DMS 273 (cell line): ENCODE data around the gene MAP3K20.
"Not testable (repeated sequence)": the region's sequence is repeated elsewhere in the genome, so short reads cannot be mapped to it uniquely, and the experiment has no call there.

Source experiments
- DNase-seq: peaks from one replicate; lab custom pipeline; 2025; ENCODE audit not compliant: unreplicated experiment; lab: John Stamatoyannopoulos, UW

MAP3K20 gene

DNA sequence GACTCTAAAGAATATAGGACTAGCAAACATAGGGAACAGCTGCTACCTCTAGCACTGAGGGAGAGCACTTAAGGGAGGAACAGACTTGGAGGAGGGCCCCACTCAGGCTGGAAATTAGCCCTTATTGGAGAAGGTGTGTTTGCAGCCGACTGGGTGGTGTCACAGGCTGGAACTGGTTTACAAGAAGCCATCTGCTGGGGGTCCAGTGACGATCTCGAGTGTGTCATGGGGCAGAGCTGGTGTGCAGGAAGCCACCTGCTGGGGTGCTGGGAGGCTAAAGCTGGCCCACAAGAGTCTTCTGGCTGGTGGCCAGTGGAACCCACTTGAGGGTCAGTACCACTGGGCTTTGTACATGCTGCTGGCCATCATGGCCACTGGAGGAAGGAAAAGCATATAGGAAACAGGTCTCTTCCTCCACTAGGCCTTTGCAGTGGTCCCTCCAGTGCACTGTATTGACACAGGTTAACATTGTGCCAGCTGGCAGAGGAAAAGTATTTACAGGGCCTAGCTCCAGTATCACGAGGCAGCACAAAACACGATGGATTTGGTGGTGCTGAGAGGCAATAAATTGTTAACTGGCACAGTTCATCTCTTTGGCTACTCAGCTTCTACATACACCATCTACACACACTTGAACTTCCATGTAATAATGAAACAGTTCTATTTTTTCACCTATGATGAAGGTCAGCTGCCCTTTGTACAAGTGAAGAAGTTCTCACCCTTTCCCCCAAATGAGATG lies 43.6 kb downstream of the MAP3K20 start:
- peak; percentile 97 for DNase-seq

DNA sequence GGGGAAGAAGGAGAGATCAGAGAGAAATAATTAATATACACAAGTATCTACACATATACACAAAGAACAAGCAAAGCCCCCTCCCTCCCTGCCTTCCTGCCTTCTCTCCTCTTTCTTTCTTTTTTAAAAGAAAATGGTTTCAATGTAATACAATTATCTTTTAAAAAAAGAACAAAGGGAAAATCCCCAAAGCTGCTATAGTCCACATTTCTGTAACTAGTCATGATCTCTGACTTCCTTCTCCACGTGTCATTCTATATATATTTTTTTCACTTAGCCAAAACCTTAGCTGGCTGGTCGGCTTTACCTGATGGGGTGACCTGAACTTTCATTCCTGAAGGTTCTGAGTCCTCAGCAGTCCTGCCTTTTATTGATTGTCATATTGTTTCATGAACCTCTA lies 44.3 kb downstream of the MAP3K20 start:
- DNase-seq, result no peak

DNA sequence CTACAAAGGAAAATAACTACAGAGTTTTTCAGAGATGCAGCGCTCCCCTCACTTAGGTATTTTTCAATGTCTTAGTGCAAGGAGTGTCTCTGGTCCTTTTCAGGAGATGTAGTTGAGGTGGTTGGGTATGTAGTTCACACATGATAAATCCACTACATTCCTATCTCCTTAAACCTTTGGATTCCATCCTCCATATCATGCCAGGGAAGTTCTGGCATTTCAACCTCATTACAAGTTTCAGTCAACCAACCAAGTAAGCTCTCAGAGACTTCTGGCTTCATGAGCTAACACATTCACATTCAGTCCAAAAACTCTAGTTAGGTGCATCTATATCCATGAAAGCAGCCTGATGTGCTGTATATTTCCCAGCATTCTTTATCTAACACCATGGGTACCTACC lies 47.3 kb downstream of the MAP3K20 start:
- DNase-seq, result no peak

DNA sequence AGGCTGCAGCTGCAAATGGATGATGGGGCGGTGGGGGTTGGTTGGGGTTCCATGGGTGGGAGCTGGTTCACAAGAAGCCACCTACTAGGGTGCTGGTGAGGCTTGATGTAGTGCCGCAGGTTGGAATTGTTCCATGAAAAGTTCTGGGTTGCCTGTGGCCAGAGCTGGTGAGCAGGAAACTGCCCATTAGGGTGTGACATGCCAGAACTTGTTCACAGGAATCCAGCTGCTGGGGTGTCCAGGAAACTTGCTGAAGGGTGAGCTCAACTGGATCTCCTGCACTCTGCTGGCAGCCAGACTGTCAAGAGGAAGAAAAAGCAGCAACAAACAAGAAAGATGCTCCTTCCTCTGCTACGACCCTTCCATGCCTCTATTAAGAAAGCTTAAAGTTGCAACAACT lies 48.8 kb downstream of the MAP3K20 start:
- DNase-seq, result peak; percentile 31

DNA sequence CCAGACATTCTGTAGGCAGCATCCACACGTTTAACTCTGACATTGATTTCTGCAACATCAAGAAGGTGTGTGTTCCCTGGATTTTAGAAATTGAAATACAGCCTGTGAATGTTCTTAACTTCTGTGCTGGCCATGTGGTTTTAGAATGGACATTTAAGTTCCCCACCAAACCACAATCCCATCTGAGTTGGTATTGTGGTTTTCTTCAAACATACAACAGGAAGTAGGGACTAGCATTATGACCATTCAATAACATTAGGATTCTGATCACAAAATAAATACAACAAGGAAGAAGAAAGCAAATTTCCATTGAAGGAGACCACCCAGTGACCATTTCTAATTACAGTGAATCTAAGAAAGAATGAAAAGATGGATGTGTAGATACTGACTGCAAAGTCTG lies 51.2 kb downstream of the MAP3K20 start:
- no peak for DNase-seq

DNA sequence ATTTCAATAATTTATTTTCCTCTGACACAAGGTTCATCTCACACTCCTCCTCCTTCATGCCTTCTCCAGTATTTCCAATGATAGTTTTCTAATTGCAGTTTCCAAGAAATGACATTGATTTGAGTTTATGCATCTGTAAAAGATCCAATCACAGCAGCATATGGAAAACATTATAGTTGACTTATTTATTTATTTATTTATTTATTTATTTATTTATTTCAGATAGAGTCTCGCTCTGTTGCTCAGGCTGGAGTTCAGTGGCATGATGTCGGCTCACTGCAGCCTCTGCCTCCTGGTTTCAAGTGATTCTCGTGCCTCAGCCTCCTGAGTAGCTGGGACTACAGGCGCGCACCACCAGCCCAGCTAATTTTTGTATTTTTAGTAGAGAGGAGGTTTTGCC lies 52.5 kb downstream of the MAP3K20 start:
- not testable (repeated sequence) for DNase-seq

DNA sequence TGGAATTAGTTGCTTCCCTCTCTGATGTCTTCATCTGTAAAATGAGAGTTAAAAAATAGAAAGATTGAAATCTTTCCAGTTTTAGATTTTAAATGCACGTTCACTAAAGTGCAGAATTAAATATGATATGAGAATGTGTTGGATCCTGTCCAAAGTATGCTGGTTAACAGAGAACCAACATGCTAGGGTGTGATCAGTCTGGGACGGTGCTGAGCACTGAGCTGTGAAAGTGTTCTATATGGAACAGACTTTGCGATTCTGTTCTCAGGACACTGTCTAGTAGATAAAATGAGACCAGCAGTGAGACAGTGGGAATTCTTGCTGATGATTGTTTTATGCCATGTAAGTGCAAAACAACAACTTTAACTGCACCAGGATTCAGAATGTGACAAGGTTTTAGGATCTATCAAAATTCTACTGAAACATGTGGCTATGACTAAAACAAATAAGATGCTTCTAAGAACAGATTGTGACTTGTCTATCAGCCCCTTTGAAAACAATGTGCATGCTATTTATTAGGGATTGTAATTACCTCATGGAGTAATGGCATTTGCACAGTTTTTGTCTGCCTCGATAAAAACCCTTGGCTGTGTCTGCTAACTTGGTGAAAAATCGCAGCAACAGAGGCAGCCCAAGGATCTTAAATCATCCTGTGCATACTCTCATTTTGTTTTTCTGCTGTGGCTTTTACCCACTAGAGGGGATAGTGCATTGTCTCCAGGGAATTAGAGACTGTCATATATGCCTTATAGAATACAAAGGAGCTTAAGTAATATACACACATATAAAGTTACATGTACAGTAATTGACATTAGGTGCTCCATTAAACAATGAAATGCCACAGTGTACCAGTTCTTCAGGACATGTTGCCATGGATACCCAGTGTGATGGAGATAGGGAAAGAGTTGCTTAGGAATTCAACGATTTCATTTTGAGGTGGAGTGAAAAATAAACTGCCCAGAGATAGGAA lies 55.1 kb downstream of the MAP3K20 start:
- peak; percentile 23 for DNase-seq

DNA sequence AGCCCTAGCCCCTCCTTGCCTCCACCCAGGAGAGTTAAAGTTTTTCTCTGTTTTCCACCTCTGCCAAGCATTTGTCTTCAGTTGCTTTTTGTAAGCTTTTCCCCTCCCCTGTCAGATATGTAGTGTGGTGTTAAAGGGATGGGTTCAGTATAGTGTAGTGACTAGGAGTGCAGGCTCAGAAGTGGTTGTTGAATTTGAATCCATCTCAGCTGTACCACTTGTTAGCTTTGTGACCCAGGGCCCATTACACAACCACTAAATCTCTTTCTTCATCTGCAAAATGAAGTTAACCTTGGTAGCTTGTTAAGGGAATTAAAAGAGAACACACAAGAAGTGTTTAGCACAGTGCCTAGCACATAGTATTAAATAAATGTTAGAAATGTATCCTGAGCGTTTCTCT lies 56.9 kb downstream of the MAP3K20 start:
- DNase-seq, result no peak

DNA sequence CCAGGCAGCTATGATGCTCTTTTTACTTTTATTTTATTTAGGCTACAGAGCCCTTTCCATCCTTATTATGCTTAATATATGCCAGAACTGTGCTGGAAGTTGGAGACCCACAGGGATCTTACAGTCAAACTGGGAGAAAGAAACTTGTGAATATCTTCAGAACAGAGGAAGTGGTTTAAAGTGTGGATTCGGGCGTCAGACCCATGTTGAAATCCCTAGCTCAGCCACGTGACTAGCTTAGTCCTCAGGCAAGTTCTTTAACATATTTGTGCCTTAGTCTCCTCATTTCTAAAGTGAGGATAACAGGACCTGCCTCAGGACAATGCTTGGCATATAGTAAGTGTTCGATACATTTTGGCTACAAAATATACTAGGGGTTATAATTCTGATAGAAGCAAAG lies 59.1 kb downstream of the MAP3K20 start:
- DNase-seq, result no peak

DNA sequence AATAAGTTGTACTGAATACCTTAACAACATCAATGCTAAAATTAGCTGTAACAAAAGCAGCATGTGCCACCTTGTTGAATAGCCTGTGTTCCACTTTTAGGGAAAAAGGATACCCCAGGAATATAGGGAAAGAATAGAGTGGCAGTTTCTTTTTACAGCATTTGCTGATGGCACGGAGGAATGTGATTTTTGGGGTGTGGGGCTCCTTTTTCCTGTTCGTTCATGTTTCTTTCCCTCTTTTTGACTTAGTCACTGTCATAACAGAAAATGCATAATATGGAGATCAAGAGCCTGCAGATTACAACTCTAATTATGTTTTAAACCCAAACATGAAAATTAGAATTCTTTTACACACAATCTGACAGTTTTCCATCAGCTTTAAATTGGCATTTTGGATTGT lies 60.4 kb downstream of the MAP3K20 start:
- no peak for DNase-seq

DNA sequence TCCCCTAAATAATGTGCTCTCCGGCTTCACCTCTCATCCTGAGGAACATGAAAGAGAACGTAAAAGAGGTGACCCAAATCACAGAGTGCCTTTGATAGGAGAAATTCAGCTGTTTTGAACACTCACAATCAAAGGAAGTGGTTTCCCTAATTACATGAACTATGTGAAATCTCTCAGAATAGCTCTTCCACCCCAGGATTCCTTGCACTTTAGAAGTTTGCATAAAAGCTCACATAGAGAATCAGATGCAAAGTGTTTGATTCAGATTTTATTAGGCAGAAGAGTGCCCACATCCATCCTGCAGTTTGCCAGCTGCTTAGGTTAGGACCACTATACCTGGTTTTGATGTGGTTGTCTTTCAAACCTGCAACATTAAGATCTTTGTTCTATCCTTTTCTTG lies 61.0 kb downstream of the MAP3K20 start:
- DNase-seq, result no peak

DNA sequence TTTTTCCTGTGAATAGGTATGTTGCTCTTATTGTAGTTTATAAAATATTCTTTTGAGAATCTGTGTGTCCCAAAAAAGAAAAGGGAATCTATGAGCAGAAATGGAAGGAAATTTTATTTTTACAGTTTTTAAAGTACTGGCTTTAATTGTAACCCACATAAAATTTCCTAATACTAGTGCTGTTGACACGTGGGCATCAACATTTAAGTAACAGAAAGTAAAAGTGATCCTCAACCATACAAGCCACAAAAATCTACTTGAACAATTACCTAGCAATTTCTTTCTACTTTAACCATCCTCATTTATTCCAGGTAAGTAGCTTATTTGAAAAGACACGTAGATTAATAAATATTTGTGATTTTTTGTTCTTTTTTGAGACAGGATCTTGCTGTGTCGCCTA lies 62.0 kb downstream of the MAP3K20 start:
- no peak for DNase-seq

DNA sequence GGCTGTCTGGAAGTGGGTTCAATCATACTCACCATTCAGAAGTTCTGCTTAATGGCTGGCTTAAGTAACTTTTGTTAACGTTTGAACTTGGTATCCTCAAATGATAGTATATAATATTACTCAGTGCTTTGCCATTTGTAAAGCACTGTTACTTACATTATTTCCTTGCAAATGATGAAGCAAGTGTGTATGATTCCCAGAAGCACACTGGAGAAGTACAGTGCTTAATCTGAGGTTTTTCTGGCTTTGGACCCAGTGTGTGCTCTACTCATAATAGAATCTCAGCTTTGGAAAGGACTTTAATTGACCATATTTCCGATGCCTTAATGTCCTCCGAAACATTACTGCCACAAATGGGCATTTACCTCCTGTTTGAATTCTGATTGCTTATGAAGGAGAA lies 63.3 kb downstream of the MAP3K20 start:
- no peak for DNase-seq

DNA sequence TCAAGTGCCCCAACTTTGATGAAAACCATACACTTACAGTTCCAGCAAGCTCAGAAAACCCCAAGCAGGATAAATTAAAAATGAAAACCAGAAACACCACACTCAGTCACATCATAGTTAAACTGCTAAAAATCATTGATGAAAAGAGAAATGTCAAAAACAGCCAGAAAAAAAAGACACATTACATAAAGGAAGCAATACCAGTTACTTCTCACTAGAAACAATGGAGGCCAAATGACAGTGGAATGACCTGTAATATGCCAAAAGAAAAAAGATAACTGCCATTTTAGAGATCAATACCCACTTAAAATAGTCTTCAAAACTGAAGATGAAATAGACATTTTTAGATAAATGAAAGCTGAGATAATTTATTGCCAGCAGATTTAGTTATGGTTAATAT lies 66.0 kb downstream of the MAP3K20 start:
- DNase-seq, result no peak

DNA sequence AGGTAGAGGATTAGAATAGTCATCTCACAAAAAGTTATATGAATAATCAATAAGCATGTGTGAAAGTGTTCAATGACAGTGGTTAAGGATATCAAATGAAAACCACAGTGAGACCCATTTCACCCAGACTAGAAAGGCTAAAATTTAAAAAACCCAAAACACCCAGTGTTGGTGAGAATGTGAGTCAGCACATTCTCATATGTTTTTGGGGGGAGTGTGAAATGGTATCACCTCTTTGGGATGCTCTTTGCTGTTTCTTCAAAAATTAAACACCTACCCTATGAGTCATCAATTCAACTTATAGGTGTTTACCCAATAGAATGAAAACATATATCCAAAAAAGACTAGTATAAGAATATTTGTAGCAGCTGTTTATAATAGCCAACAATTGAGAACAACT lies 69.8 kb downstream of the MAP3K20 start:
- DNase-seq, result no peak

DNA sequence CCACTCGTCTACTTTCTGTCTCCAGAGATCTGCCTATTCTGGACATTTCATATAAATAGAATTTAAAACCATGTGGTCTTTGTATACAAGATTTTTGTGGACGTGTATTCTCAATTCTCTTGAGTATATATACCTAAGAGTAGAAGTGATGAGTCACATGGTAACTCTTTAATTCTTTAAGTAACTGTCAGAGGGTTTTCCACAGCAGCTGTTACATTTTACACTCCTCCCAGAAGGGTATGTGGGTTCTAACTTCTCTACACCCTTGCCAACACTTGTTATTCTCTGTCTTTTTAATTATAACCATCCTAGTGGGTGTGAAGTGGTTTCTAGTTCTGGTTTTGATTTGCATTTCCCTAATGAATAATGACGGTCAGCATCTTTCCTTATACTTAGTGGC lies 70.9 kb downstream of the MAP3K20 start:
- DNase-seq, result peak; percentile 17

DNA sequence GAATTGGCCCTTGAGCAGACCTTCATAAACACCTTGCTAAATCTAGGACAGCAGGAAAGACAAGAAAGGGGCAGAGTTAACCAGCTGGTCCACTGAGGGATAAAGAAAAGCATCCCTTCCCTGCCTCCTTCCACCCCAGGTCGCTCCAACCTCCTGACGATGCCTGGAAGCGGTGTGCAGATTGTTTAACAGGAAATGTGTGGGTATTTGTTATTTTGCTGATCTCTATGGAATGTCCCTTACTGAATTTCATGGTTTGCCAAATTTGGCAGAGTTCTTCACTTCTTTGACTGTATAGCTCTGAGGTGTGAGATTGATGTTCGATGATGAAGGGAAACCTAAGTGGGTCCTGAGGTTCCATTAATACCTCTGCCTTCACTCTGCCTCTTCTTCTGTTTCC lies 72.9 kb downstream of the MAP3K20 start:
- no peak for DNase-seq

DNA sequence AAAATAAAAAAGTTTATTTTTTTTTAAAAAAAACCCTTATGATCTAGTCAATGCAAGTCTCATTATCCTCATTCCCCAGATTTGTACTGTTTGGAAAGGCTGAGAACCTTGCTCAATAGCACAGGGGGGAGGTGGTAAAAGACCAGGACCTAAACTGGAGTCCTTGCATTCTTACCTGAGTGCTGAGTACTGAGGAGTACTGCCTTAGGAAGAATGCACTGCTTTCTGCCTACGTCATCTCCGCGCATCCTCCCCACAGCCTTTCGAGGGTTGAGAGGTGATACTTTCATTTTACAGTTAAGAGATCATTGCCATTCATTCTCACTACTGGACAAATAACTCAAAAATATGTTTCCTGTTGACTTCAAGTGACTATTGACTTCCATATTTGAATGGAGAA lies 73.8 kb downstream of the MAP3K20 start:
- no peak for DNase-seq

DNA sequence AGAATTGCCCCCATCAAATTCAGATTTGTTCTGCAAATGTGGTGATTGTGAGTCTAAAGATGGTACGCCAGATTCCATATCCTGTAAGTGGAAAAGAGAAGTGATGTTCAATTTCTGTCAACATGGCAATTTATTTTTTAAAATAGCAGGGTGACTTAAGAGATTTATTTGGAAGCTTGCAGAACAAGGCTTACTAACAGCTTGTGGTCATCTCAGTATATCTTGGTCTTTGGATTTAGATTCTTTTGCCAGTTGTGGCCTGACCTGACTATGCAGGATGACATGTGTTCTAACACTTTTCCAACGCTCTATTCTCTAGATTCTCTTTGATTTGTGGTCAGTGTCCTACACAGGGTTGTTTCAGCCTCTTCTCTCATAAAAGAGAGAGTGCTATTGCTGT lies 74.4 kb downstream of the MAP3K20 start:
- no peak for DNase-seq

DNA sequence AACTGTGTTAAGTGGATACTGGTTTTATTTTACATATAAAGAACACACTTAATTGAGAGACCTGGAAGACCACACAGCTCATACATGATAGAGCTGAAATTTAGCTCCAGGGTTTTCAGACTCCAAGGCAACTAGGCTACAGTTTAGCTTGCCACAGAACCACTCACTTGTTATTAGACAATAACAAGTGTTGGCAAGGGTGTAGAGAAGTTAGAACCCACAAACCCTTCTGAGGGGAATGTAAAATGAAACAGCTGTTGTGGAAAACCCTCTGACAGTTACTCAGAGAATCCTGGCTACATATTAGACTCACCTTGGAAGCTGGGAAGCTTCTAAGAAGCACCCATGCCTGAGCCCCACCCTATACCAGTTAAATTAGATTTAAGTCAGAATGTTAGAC lies 75.3 kb downstream of the MAP3K20 start:
- no peak for DNase-seq

DNA sequence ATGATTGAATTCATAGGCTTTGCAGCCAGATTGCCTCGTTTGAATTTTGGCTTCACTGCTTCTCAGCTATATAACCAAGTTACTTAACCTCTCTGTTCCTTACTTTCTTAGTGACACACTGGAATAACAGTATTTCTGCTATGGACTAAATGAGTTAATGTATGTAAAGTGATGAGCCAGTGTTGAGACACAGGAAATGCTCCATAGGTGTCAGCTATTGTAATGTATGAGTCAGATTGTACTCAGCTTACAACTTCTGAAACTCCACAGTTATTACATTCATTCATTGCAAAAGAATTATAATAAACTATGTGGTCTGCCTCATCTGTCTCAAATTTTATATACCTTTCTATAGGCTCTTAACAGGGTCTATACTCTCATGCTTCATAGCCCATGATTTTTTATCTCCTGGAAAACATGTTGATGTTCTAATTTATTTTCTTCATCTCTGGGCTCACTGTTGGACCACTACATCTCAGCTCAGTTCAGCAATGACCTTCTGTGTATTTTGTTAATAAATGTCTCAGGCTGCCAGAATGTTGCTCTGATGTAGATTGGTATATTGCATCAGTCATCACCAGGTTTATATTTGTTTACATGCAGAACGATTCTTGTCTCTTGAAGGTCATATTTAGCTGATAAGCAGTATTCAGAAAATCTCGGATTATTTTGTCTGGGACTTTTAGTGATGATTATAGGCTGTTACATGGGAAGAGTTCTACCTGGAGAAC lies 76.2 kb downstream of the MAP3K20 start:
- DNase-seq, result no peak
